GM21360 (cell line): Measurements from ENCODE around the gene POU4F3.
"Not testable (repeated sequence)": the region's sequence is repeated elsewhere in the genome, so short reads cannot be mapped to it uniquely, and the experiment has no call there.

ENCODE experiments used
- ATAC-seq: cut with Tn5 transposase; IDR thresholded peaks from one replicate; pipeline ENCODE4 v1.9.1; 2021; ENCODE audit warnings: mild to moderate bottlenecking, moderate library complexity; ENCODE audit not compliant: unreplicated experiment

POU4F3 gene, protein sequence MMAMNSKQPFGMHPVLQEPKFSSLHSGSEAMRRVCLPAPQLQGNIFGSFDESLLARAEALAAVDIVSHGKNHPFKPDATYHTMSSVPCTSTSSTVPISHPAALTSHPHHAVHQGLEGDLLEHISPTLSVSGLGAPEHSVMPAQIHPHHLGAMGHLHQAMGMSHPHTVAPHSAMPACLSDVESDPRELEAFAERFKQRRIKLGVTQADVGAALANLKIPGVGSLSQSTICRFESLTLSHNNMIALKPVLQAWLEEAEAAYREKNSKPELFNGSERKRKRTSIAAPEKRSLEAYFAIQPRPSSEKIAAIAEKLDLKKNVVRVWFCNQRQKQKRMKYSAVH

GRCh38 chr5:146338774-146339714 is at the start of gene POU4F3:
TSS of gene POU4F3 (plus strand) at chr5:146338839. CDS start at chr5:146339113, 274 bp downstream.
- ATAC-seq = no peak

DNA sequence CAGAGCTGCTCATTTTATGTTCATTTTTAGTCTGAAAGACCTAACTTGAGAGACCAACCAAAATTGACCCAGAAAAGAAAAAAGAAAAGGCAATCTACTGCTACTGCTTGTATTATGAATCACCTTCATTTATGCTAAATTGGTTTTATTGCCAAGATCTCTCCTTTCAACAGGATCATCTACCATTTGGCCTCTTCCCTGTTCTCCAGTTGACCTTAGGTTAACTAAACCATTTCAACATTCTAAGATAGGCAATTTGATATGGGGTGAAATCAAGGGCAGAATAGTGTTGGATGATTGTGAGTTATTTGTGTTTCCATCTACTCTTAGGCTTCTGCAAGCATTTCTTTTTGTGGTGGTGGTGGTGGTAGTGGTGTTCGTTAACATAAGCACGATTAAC is 48.3 kb upstream of the POU4F3 start:
- ATAC-seq = no peak

- peak; percentile 87 for ATAC-seq
Observed at GRCh38 chr5:146291421-146292074, 47.1 kb upstream of the POU4F3 start.

DNA sequence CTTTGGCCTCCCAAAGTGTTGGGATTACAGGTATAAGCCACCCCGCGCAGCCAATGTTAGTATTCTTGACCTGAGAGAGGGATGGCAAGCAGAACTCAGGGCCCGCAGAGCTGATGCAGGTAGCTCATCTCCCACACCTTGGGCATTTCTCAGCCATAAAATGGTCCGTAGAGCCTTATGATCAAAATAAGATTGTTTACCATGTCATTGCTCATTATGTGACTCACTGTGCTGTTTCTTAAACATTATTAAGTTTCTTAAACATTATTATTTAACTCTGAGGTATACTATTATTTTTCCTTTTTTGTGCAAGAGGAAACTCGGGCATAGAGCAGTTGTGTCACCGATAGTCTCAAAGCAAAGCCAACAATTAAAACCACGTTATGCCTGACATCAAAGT is 42.4 kb upstream of the POU4F3 start:
- no peak for ATAC-seq

DNA sequence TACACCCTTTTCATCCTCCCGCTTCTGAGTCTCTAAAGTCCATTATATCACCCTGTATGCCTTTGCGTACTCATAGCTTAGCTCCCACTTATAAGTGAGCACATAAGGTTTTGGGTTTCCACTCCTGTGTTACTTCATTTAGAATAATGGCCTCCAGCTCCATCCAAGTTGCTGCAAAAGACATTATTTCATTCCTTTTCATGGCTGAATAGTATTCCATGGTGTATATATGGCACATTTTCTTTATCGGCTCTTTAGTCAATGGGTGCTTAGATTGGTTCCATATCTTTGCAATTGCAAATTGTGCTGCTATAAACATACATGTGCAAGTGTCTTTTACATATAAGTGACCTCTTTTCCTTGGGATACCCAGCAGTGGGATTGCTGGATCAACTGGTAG is 39.7 kb upstream of the POU4F3 start:
- not testable (repeated sequence) for ATAC-seq

DNA sequence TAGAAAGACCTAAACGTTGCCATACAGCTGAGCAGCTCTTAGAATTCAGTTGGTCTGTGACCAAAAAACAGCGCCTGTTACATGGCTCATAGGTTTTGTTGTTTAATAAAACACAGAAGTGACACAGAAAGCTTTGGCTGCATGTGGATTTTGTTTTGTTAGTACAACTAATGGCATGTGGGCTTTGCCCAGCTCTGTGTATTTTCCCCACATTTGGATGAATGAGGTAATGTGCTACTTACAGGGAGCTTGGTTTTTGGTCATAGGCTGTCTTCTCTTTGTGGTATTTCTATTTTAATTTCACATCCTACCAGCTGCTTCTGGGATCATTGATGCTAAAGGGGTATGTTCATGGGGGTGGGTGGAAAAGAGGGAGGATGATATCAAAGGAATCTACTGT is 37.0 kb upstream of the POU4F3 start:
- no peak for ATAC-seq

DNA sequence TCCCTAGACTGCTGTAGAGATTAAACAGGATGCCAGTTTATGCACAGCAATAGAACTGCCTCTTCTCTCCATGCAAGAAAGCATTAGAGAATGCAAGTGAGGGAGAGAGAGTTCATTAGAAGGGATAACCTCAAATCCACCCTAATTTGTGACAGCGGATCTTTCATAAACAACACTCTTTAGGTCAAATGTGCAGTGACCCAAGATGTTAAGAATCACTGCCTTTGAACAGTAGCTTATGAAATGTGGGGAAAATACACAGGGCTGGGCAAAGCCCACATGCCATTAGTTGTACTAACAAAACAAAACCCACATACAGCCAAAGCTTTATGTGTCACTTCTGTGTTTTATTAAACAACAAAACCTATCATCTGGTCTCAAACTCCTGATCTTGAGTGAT is 36.2 kb upstream of the POU4F3 start:
- no peak for ATAC-seq

- no peak for ATAC-seq
Observed at GRCh38 chr5:146306838-146307237, 31.8 kb upstream of the POU4F3 start.

DNA sequence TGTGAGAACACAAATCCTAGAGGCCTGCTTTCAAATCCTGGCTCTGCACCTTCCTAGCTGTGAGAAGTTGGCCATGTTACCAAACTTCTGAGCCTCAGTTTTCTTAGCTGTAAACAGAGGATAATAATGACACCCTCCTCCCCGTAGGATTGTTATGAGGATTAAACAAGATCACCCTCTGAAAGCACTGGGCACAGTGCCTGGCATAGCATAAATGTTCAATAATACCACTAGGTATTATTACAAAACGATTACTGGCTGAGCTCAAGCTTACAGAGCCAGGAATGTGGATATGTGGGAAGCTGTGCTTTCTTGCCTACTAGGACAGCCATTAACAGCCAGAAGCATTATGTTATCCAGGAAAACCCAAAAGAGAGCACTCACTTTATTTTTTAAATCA is 30.8 kb upstream of the POU4F3 start:
- ATAC-seq = no peak

DNA sequence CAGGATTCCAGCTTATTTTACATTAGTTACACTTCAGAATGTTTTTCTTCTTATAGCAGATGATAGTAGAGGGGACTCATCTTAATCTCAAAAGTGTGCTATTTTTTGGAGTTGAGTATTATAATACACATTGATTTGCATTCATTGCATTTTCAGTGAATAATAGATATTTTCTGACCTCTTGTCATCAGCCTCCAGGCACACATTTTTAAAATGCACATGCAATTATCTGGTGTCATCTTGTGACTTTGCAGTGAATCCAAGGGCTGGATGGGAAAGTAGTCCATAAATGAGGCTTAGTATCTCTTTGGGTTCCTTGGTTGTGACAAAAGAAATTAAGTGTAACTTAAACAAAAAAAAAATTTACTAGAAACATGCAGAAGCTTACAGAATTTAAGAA is 28.1 kb upstream of the POU4F3 start:
- no peak for ATAC-seq

- no peak for ATAC-seq
Observed at GRCh38 chr5:146311278-146311677, 27.4 kb upstream of the POU4F3 start.

DNA sequence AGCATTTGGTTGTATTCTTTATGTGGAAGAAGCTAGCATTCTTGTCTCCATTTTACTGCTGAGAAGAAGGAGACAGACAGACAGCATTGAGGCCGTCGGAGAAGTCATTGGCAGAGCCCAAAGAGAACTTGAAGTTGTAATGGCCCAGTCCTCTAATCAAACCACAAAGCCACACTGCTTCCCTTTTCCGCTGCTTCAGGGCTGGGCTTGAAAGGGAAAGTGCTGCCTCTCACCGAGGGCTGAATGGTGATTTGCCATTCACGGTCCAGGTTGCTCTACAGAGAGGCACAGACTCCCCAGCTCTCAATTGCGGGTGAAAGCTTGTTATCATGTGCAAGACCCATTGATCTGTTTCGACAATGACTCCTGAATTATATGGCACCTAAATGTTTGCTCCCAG is 25.6 kb upstream of the POU4F3 start:
- ATAC-seq = peak; percentile 59

- ATAC-seq = no peak
Observed at GRCh38 chr5:146321571-146321970, 17.1 kb upstream of the POU4F3 start.

DNA sequence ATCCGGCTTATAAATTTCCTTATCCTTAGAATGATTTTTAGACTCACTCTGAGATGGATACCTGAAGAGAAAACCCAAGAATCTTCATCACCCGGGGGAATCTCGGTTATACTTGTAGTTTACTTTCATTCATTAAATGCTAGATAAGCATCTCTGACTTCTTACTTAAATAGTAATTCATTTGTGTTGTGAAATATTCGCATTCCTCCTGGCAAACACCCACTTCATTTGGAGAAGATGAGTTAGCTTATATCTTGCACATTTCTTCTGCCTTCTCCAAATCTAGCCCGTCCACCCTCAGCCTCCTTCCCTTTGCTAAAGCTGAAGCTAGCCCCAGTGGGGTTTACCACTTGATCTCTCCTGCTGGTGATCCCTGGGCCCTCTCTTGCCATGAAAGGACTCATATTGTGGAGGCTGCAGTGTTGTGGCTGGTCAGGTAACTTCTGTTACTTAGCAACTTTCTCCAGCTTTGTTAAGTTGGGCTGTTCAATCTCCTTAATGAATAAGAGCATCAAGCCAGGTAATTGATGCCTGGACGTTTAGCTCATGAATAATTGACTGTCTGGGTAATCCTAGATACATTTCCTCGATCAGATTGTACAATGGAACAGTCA is 11.3 kb upstream of the POU4F3 start:
- no peak for ATAC-seq

GRCh38 chr5:146327989-146328388 is 10.7 kb upstream of the POU4F3 start:
- no peak for ATAC-seq

GRCh38 chr5:146329697-146330096 is 8.9 kb upstream of the POU4F3 start:
- ATAC-seq = no peak

- no peak for ATAC-seq
Observed at GRCh38 chr5:146331423-146331822, 7.2 kb upstream of the POU4F3 start.

DNA sequence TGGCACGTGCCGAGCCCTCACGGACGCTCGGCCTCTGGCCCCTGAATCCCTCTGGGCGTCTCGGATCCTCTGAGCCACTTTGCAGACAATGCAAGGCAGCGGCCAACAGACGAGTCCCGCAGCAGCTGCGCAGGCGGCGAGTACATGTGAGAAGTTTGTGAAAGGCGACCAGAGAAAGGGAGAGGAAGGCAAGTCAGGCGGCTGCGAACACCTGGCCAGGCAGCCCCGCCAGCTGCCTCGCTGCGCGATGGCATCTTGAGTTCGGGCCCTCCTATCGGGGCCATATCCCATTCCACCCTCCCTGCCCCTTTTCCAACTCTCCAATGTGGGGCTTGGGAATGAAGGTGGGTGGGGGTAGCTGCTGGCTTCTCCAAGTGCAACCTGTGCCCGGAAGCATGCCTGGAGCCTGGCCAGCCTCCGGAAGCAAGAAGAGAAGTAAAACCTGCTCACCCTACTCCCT is 4.5 kb upstream of the POU4F3 start:
- ATAC-seq = no peak

DNA sequence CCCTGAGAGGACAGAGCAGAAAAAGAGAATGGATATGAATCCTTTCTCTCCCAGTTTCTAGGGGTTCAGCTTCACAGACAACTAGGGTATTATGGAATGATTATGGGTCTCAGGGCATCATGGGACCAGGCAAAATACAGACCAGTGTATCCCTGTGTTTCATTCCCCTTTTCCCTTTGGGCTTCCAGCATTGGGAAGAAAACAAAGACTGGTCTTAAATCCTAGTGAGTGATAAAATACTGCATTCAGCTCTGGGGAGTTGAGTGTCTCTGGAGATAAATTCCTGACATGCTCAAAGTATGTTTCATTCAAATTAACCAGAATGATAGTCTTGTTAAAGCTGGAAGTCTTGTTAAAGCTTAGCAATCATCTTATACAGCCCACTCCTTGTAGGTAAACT is 2.4 kb upstream of the POU4F3 start:
- no peak for ATAC-seq

- no peak for ATAC-seq
Observed at GRCh38 chr5:146337264-146337904, 1.3 kb upstream of the POU4F3 start.
